IMR-90 (cell line): ENCODE data around the gene NTM.

ENCODE experiments used
- POLR2A ChIP-seq: IDR thresholded peaks from 2 replicates; pipeline ENCODE4 v1.6.1; 2012; ENCODE audit warnings: mild to moderate bottlenecking, low read depth, low read length
- TF ChIP-seq, protein P1 (sequence below): conservative IDR thresholded peaks from 2 replicates; pipeline ENCODE4 v1.5.1; 2012; ENCODE audit warnings: mild to moderate bottlenecking, low read depth, low read length, improper control_type of control experiment

DNA sequence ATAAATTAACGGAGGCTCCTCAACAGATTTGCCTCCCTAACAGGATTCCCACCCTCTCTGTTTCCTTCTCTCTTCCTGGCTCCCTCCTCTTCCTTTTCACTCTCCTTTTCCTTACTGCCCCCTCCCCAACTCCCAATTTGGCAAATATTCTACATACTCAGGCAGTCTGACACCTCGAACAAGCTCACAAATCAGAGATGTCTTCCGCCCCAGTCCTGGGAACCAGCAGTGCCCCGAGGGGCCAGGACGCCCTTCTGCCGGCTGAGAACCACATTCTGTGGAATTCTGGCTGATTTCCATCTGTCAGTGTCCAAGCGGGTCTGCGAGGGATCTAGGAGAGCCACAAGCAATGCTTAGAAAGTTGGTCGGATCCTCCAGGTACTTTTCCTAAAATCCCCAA lies 94.0 kb downstream of the NTM start:
- TF ChIP-seq, protein P1, sequence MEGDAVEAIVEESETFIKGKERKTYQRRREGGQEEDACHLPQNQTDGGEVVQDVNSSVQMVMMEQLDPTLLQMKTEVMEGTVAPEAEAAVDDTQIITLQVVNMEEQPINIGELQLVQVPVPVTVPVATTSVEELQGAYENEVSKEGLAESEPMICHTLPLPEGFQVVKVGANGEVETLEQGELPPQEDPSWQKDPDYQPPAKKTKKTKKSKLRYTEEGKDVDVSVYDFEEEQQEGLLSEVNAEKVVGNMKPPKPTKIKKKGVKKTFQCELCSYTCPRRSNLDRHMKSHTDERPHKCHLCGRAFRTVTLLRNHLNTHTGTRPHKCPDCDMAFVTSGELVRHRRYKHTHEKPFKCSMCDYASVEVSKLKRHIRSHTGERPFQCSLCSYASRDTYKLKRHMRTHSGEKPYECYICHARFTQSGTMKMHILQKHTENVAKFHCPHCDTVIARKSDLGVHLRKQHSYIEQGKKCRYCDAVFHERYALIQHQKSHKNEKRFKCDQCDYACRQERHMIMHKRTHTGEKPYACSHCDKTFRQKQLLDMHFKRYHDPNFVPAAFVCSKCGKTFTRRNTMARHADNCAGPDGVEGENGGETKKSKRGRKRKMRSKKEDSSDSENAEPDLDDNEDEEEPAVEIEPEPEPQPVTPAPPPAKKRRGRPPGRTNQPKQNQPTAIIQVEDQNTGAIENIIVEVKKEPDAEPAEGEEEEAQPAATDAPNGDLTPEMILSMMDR, result no peak
- TF ChIP-seq POLR2A, result no peak
